ENCODE measurements around the gene NWD2. TPM values are rescaled to one million over a fixed set of nuclear protein-coding genes. Genes with fewer than 3 reads are reported as not detected.

Gene NWD2
- polyA plus RNA-seq, 1 donor from 2014 or later = 0.06 TPM

DNA sequence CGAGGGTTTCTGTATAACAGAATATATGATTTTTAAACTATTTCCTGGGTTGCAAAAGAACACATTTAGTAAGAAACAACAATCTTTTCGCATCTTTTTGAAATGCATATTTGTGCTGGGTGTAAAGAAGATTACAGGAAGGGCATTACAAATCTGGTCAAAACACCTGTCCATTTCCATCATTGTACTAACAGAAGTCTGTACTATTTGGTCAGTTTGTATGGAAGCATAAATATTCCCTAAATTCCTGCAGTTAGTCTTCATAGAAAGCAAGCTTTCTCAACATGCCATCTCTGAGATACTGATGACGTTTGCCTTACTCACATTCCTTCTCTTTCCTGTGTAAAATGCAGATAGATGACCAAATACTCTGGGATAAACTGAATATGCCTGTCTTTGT is 203.3 kb downstream of the NWD2 start:
- H3K9me3 ChIP-seq (ENCODE audit: low read length) = no peaks in the 10 kb centered on the region
- no peaks in the 10 kb centered on the region for H3K9me2 ChIP-seq (ENCODE audit: insufficient read depth, low read length)
- H4K20me1 ChIP-seq (ENCODE audit: insufficient read depth) = no peaks in the 10 kb centered on the region
- no peaks in the 10 kb centered on the region for H3K79me2 ChIP-seq (replicated peaks; ENCODE audit: insufficient read depth, low read length)
- H3K9ac ChIP-seq (ENCODE audit: low read length) = no peak overlapping the region
- H2AFZ ChIP-seq (ENCODE audit: low read depth, low read length) = no peak overlapping the region
- no peak overlapping the region for H3K27ac ChIP-seq (ENCODE audit: low read length)
- no peaks in the 10 kb centered on the region for H3F3A ChIP-seq (ENCODE audit: insufficient read depth, low read length, poor library complexity, severe bottlenecking)
- TF ChIP-seq MXI1 (conservative IDR thresholded peaks at IDR 0.05; ENCODE audit: poor library complexity, severe bottlenecking) (no peak), RAD21 (conservative IDR thresholded peaks at IDR 0.05) (no peak), POLR2AphosphoS5 (IDR thresholded peaks at IDR 0.05) (no peak), TAF1 (IDR thresholded peaks at IDR 0.05; ENCODE audit: low read depth) (no peak), EZH2 (IDR thresholded peaks at IDR 0.05; ENCODE audit: borderline replicate concordance, insufficient read depth, low read length, poor library complexity, severe bottlenecking) (no peak), SMC3 (conservative IDR thresholded peaks at IDR 0.05; ENCODE audit: poor library complexity) (no peak), EP300 (conservative IDR thresholded peaks at IDR 0.05; ENCODE audit: poor library complexity, severe bottlenecking) (no peak)
- TF ChIP-seq, protein P1, sequence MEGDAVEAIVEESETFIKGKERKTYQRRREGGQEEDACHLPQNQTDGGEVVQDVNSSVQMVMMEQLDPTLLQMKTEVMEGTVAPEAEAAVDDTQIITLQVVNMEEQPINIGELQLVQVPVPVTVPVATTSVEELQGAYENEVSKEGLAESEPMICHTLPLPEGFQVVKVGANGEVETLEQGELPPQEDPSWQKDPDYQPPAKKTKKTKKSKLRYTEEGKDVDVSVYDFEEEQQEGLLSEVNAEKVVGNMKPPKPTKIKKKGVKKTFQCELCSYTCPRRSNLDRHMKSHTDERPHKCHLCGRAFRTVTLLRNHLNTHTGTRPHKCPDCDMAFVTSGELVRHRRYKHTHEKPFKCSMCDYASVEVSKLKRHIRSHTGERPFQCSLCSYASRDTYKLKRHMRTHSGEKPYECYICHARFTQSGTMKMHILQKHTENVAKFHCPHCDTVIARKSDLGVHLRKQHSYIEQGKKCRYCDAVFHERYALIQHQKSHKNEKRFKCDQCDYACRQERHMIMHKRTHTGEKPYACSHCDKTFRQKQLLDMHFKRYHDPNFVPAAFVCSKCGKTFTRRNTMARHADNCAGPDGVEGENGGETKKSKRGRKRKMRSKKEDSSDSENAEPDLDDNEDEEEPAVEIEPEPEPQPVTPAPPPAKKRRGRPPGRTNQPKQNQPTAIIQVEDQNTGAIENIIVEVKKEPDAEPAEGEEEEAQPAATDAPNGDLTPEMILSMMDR (IDR thresholded peaks at IDR 0.05; ENCODE audit: poor library complexity, severe bottlenecking) = no peak
- TF ChIP-seq, protein P2, sequence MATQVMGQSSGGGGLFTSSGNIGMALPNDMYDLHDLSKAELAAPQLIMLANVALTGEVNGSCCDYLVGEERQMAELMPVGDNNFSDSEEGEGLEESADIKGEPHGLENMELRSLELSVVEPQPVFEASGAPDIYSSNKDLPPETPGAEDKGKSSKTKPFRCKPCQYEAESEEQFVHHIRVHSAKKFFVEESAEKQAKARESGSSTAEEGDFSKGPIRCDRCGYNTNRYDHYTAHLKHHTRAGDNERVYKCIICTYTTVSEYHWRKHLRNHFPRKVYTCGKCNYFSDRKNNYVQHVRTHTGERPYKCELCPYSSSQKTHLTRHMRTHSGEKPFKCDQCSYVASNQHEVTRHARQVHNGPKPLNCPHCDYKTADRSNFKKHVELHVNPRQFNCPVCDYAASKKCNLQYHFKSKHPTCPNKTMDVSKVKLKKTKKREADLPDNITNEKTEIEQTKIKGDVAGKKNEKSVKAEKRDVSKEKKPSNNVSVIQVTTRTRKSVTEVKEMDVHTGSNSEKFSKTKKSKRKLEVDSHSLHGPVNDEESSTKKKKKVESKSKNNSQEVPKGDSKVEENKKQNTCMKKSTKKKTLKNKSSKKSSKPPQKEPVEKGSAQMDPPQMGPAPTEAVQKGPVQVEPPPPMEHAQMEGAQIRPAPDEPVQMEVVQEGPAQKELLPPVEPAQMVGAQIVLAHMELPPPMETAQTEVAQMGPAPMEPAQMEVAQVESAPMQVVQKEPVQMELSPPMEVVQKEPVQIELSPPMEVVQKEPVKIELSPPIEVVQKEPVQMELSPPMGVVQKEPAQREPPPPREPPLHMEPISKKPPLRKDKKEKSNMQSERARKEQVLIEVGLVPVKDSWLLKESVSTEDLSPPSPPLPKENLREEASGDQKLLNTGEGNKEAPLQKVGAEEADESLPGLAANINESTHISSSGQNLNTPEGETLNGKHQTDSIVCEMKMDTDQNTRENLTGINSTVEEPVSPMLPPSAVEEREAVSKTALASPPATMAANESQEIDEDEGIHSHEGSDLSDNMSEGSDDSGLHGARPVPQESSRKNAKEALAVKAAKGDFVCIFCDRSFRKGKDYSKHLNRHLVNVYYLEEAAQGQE (IDR thresholded peaks at IDR 0.05; ENCODE audit: borderline replicate concordance) = no peak
- peaks cover 3% of the 10 kb centered on the region for H3K27me3 ChIP-seq (ENCODE audit: insufficient read depth, low read depth, low read length)
- H3K4me3 ChIP-seq (ENCODE audit: low read length) = no peak overlapping the region
- H3K4me2 ChIP-seq (ENCODE audit: low read length) = no peak overlapping the region
- no peaks in the 10 kb centered on the region for H3K36me3 ChIP-seq (ENCODE audit: insufficient read depth, low read length)

DNA sequence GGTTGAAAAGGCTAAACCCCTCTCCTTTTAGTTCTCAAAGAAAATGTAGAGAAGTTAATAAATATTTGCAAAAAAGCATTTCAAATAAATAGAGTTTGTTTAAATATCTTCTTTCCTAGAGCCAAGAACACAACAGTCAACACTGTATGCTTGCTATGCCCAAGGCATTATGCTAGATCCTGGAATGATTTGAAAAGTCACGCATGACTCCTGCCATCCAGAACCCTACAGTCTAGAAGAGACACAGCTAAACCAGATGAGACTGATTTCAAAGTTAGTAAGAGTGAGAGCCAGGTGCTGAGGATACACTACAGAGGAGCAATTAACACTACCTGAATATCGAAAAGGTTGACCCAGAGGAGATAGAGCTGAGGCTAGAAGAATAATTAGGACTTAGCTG is 205.8 kb downstream of the NWD2 start:
- no peaks in the 10 kb centered on the region for H4K20me1 ChIP-seq (ENCODE audit: insufficient read depth)
- H2AFZ ChIP-seq (ENCODE audit: low read depth, low read length) = no peak overlapping the region
- H3K9ac ChIP-seq (ENCODE audit: low read length) = no peak overlapping the region
- no peaks in the 10 kb centered on the region for H3K79me2 ChIP-seq (replicated peaks; ENCODE audit: insufficient read depth, low read length)
- H3K27ac ChIP-seq (ENCODE audit: low read length) = no peak overlapping the region
- H3F3A ChIP-seq (ENCODE audit: insufficient read depth, low read length, poor library complexity, severe bottlenecking) = no peaks in the 10 kb centered on the region
- no peak overlapping the region for H3K4me2 ChIP-seq (ENCODE audit: low read length)
- no peak overlapping the region for H3K4me3 ChIP-seq (ENCODE audit: low read length)
- H3K36me3 ChIP-seq (ENCODE audit: insufficient read depth, low read length) = no peaks in the 10 kb centered on the region
- no peaks in the 10 kb centered on the region for H3K9me2 ChIP-seq (ENCODE audit: insufficient read depth, low read length)
- peaks cover 23% of the 10 kb centered on the region for H3K27me3 ChIP-seq (ENCODE audit: insufficient read depth, low read depth, low read length)
- no peaks in the 10 kb centered on the region for H3K9me3 ChIP-seq (ENCODE audit: low read length)
- no peak for TF ChIP-seq POLR2AphosphoS5 (IDR thresholded peaks at IDR 0.05)
- no peak for TF ChIP-seq TAF1 (IDR thresholded peaks at IDR 0.05; ENCODE audit: low read depth)
- TF ChIP-seq EZH2 (IDR thresholded peaks at IDR 0.05; ENCODE audit: borderline replicate concordance, insufficient read depth, low read length, poor library complexity, severe bottlenecking) = no peak
- TF ChIP-seq EP300 (conservative IDR thresholded peaks at IDR 0.05; ENCODE audit: poor library complexity, severe bottlenecking) = no peak
